Choroid plexus epithelial cell (primary cell): Measurements from ENCODE around the gene CUEDC1.

Source experiments
- DNase-seq: peaks from one replicate; pipeline ENCODE4 v3.0.0-alpha.2; 2010; ENCODE audit warnings: low read depth
- H3K4me3 ChIP-seq: 2 replicates; pipeline ENCODE4 v1.5.1; 2011; ENCODE audit warnings: low read depth, mild to moderate bottlenecking, control low read depth, low read length, moderate library complexity
- TF ChIP-seq, protein P1 (sequence below): conservative IDR thresholded peaks from 2 replicates; pipeline ENCODE4 v1.5.1; 2011; ENCODE audit warnings: low read depth, mild to moderate bottlenecking, control low read depth, inconsistent platforms, low read length, moderate library complexity

The CUEDC1 gene

GRCh38 chr17:57872536-57872935, 82.7 kb downstream of the CUEDC1 start:
- no peak overlapping the region for H3K4me3 ChIP-seq
- DNase-seq, result no peak
- TF ChIP-seq, protein P1, sequence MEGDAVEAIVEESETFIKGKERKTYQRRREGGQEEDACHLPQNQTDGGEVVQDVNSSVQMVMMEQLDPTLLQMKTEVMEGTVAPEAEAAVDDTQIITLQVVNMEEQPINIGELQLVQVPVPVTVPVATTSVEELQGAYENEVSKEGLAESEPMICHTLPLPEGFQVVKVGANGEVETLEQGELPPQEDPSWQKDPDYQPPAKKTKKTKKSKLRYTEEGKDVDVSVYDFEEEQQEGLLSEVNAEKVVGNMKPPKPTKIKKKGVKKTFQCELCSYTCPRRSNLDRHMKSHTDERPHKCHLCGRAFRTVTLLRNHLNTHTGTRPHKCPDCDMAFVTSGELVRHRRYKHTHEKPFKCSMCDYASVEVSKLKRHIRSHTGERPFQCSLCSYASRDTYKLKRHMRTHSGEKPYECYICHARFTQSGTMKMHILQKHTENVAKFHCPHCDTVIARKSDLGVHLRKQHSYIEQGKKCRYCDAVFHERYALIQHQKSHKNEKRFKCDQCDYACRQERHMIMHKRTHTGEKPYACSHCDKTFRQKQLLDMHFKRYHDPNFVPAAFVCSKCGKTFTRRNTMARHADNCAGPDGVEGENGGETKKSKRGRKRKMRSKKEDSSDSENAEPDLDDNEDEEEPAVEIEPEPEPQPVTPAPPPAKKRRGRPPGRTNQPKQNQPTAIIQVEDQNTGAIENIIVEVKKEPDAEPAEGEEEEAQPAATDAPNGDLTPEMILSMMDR, result no peak

- DNase-seq, result no peak
- TF ChIP-seq, protein P1, result no peak
- no peak overlapping the region for H3K4me3 ChIP-seq
These were observed 83.3 kb downstream of the CUEDC1 start for GRCh38 chr17:57871863-57872262.

DNA sequence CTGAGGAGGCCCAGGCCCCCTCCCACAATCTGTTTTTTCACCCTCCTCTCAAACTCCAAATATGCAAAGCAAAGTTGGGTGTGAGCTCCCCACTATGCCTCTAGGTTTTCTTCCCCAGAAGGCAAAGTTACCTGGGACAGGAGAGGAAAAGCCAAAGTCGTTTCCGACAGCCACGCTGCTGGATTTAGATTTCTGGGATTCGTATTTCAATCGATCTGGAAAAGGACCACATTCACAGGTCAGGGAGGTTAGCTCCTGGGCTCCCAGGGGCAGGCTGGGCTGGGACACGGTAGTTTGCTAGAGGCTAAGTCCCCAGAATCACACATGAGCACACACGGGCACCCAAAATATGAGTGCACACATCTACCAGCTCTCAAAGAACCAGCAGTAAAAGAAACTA, 84.1 kb downstream of the CUEDC1 start:
- no peak overlapping the region for H3K4me3 ChIP-seq
- no peak for DNase-seq
- TF ChIP-seq, protein P1, result no peak

DNA sequence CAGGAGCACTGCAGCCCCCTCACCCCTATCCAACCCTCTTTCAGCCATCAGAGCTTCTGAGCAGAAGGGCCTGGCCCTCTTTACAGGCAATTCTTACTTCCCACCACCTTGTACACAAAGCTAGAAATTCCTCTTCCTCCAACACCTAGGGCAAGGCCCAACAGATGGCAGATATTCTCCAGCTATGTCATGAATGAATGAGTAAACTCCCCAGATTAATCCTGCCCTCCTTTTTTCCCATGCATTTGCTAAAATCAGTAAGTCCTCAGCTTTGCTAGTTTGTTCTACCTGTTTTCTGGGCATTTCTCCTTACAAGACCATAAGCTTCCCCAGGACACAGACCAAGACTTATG, 85.0 kb downstream of the CUEDC1 start:
- TF ChIP-seq, protein P1, result no peak
- no peak overlapping the region for H3K4me3 ChIP-seq
- DNase-seq, result no peak

DNA sequence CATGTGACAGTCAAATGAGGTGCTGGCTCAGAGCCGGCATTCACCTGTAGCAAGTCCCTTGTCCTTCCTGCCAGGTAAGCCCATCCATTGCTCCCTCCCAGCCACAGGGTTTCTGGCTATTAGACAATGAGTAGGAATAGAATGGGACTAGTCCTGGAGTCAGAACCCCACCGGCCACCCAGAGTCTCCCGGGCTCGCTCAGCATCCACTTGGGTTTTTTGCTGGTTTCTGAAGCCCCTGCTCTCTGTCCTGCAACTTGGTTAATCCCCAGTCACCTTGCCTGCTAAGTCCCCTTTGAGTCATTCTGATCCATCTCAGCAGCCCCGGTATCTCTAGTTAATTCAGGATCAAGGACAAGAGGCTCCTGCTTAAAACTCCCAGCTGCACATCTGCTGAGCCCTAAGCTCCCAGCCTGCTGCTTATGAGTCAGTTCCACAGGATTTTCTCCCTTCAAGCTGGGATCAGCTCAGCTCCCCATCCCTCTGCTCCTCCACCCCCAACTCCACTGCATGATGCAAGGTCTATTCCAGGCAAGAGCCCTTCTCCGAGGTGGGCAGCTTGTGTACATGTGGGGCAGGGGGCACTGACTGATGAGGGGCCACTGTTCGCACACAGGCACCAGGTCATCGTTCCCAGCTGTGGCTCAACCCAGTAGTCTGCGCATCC, 85.5 kb downstream of the CUEDC1 start:
- H3K4me3 ChIP-seq, result no peak overlapping the region
- TF ChIP-seq, protein P1, result no peak
- peak; percentile 81 for DNase-seq

- no peak overlapping the region for H3K4me3 ChIP-seq
- TF ChIP-seq, protein P1, result no peak
- DNase-seq, result no peak
These were observed 86.1 kb downstream of the CUEDC1 start for GRCh38 chr17:57868910-57869616.
